Fibroblast of lung (primary cell): Measurements from ENCODE around the gene APOBEC3H.

Source experiments
- EZH2 ChIP-seq: IDR thresholded peaks from 2 replicates; pipeline ENCODE4 v1.5.1; 2012; ENCODE audit warnings: low read length, control low read depth, mild to moderate bottlenecking; ENCODE audit errors: missing control alignments
- TF ChIP-seq, protein P1 (sequence below), 2 donors: IDR thresholded peaks in 1 of 2; conservative IDR thresholded peaks in 1 of 2; 1 replicate in 1 of 2; 2 replicates in 1 of 2; pipeline ENCODE4 v1.5.1; 2011 to 2012; ENCODE audit warnings: low read length in 2 of 2, control low read depth in 1 of 2, inconsistent platforms in 1 of 2, low read depth in 1 of 2, mild to moderate bottlenecking in 1 of 2

DNA sequence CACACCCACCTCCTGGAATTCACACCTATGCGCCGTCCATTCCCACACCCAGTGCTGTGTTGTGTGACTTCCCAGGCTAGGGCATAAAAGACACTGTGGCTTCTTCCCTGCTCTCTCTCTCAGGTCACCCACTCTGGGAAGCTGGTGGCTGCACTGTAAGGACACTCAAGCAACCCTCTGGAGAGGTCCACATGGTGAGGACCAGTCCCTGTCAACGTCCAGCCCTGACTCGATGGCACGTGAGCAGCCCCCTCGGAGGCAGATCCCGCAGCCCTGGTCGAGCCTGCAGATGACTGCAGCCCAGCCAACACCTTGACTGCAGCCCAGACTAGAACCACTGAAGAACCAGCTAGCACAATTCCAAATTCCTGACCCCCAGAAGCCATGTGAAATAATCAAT is 39.3 kb downstream of the APOBEC3H start:
- TF ChIP-seq EZH2 = no peak
- TF ChIP-seq, protein P1, sequence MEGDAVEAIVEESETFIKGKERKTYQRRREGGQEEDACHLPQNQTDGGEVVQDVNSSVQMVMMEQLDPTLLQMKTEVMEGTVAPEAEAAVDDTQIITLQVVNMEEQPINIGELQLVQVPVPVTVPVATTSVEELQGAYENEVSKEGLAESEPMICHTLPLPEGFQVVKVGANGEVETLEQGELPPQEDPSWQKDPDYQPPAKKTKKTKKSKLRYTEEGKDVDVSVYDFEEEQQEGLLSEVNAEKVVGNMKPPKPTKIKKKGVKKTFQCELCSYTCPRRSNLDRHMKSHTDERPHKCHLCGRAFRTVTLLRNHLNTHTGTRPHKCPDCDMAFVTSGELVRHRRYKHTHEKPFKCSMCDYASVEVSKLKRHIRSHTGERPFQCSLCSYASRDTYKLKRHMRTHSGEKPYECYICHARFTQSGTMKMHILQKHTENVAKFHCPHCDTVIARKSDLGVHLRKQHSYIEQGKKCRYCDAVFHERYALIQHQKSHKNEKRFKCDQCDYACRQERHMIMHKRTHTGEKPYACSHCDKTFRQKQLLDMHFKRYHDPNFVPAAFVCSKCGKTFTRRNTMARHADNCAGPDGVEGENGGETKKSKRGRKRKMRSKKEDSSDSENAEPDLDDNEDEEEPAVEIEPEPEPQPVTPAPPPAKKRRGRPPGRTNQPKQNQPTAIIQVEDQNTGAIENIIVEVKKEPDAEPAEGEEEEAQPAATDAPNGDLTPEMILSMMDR (conservative IDR thresholded peaks at IDR 0.05 in 1 of 2, IDR thresholded peaks at IDR 0.05 in 1 of 2; ENCODE audit: low read depth in 1 of 2, low read length in 2 of 2) = no peak
